K562 (cell line): ENCODE results near the gene LBHD1. TPM values are rescaled to one million over a fixed set of nuclear protein-coding genes. Genes with fewer than 3 reads are reported as not detected.

Experiments
- DEAF1 ChIP-seq: fragments of 450-650 bp; formaldehyde crosslinking; IDR thresholded peaks from 2 replicates; pipeline ENCODE4 v1.4.0; 2020; ENCODE audit warnings: mild to moderate bottlenecking, moderate library complexity
- DLX4 ChIP-seq: fragments of 250-450 bp; sonication (Bioruptor Pico); IDR thresholded peaks from 2 replicates; pipeline ENCODE4 v1.6.1; 2021; ENCODE audit warnings: mild to moderate bottlenecking
- HMG20A ChIP-seq: fragments of 450-650 bp; formaldehyde crosslinking; conservative IDR thresholded peaks from 2 replicates; pipeline ENCODE4 v1.4.0; 2020; ENCODE audit warnings: mild to moderate bottlenecking, mixed read lengths
- KAT7 ChIP-seq: sonication (generic); formaldehyde crosslinking; IDR thresholded peaks from 2 replicates; pipeline ENCODE4 v1.8.0; 2022; ENCODE audit warnings: missing genetic modification reagents, mild to moderate bottlenecking, borderline replicate concordance
- NCOA1 ChIP-seq: fragments of 450-650 bp; IDR thresholded peaks from 2 replicates; pipeline ENCODE4 v1.6.1; 2016; ENCODE audit warnings: low read depth
- RBBP5 ChIP-seq: fragments of 200-600 bp; sonication (generic); IDR thresholded peaks from 2 replicates; pipeline ENCODE4 v1.6.1; 2012; ENCODE audit warnings: borderline replicate concordance, mild to moderate bottlenecking, low read length, control low read depth, inconsistent platforms; ENCODE audit not compliant: insufficient read depth, poor library complexity, severe bottlenecking
- SMAD3 ChIP-seq: fragments of 450-650 bp; formaldehyde crosslinking; conservative IDR thresholded peaks from 2 replicates; pipeline ENCODE4 v1.4.0; 2020; ENCODE audit warnings: mild to moderate bottlenecking
- ZFP1 ChIP-seq: fragments of 450-650 bp; formaldehyde crosslinking; IDR thresholded peaks from 2 replicates; pipeline ENCODE4 v1.4.0; 2020; ENCODE audit warnings: mild to moderate bottlenecking, mixed read lengths
- ZNF23 ChIP-seq: fragments of 250-450 bp; sonication (Bioruptor Pico); IDR thresholded peaks from 2 replicates; pipeline ENCODE4 v1.4.0; 2020; ENCODE audit warnings: mild to moderate bottlenecking
- ZNF592 ChIP-seq: fragments of 450-650 bp; IDR thresholded peaks from 2 replicates; pipeline ENCODE4 v1.6.1; 2017; ENCODE audit warnings: antibody characterized with exemption, mild to moderate bottlenecking
- ZZZ3 ChIP-seq: fragments of 450-650 bp; IDR thresholded peaks from 2 replicates; pipeline ENCODE4 v1.6.1; 2016; ENCODE audit warnings: antibody characterized with exemption, mild to moderate bottlenecking, moderate library complexity
- polyA plus RNA-seq, 8 experiments: library from polyadenylated mRNA; depleted of rRNA in 4 of 8; stranded (reverse) in 5 of 8; unstranded in 3 of 8; fragments of >200 nt; fragmentation: Nextera tagmentation in 2 of 8; fragmentation: Illumina TruSeq in 1 of 8; extraction: Ambion mirVana in 2 of 8; extraction: Trizol in 1 of 8; gene quantifications; 2 replicates each; pipeline versions ENCODE4 v1.2.1 to v1.2.3, GENCODE V29; 2011 to 2014; ENCODE audit warnings: inconsistent platforms in 1 of 8, missing spikeins in 1 of 8
- total RNA-seq, 7 experiments: library from RNA; depleted of rRNA in 6 of 7; stranded (reverse); fragments of >200 nt in 6 of 7; fragmentation: Illumina TruSeq in 2 of 7; extraction: Trizol in 2 of 7; gene quantifications; 2 replicates each; pipeline versions ENCODE4 v1.2.1 to v1.2.3, GENCODE V29; 2011 to 2021; ENCODE audit warnings: low replicate concordance in 1 of 7

The LBHD1 gene
- total and polyA plus RNA-seq, 9 of the 15 experiments (the other 6 are each of a cell fraction or from before 2014, with no cell fraction given) = 2.6 to 28.0 (median 12.5) TPM

GRCh38 chr11:62645946-62646824 is 25.9 kb downstream of the LBHD1 start, which contains the start of gene GANAB (continued):
- TF ChIP-seq DLX4 (CRISPR knock-in tag) (no peak), SMAD3 (CRISPR knock-in tag) (no peak), DEAF1 (CRISPR knock-in tag) (no peak), KAT7 (CRISPR knock-in tag) (no peak; the same call in 1 of the 2 replicates), ZFP1 (CRISPR knock-in tag) (no peak), ZZZ3 (no peak), HMG20A (no peak), RBBP5 (peak; percentile 85), NCOA1 (no peak; the same call in 1 of the 2 replicates), ZNF592 (peak; percentile 25; the same call in 1 of the 2 replicates), ZNF23 (no peak)
